GM18868 (cell line): ENCODE data around the gene GNG7.
"Not testable (repeated sequence)": the region's sequence is repeated elsewhere in the genome, so short reads cannot be mapped to it uniquely, and the experiment has no call there.

ENCODE experiments used
- ATAC-seq: cut with Tn5 transposase; IDR thresholded peaks from one replicate; pipeline ENCODE4 v1.9.1; 2021; ENCODE audit warnings: mild to moderate bottlenecking, moderate library complexity; ENCODE audit not compliant: unreplicated experiment

The GNG7 gene

DNA sequence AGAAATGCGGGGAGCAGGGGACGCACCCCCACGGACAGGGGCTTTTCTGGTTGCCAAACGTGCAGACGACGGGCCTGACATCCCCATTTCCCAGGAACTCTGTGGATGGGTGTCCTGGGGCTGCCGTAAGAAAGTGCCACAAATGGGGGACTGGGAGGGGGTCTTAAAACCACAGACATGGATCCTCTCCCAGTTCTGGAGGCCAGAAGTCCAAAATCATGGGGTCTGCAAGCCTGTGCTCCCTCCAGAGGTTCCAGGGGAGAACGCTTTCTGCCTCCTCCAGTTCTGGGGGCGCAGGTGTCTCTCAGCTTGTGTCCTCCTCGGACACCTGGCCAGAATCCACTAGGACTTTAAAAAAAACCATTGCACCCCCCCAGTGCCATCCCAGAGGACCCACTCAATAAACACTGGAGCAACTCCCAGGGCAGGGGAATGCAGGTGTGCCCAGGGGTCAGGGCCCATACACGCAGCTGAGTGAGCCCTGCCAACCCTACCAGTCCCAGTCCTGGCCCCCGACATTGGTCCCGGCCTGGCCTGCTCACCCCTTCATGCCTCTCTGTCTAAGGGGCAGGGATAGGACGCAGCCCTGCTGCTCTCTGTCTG, 122.7 kb downstream of the GNG7 start:
- no peak for ATAC-seq

- no peak for ATAC-seq
Observed at GRCh38 chr19:2578901-2579677, 123.4 kb downstream of the GNG7 start.

DNA sequence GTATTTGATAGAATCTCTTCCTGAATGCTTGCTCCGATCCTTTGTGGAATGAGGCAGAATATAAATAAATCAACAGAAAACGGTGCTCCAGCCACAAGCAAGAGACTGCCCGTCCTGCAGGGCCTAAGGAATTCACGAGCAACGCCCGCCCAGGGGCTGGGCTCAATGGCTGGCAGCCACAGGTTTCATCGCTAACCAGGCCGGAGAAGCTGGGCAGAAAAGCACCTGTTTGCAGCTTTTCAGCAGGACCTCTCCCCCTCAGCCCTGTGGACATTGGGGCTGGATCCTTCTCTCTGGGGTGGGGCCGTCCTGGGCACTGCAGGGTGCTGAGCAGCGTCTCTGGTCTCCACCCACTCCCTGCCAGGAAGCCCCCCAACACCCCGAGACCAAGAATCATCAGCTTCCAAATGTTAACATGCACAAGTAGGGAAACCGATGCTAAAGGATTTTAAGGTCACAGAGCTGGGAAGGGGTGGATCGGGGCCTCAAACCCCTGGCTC, 124.1 kb downstream of the GNG7 start:
- ATAC-seq = no peak

DNA sequence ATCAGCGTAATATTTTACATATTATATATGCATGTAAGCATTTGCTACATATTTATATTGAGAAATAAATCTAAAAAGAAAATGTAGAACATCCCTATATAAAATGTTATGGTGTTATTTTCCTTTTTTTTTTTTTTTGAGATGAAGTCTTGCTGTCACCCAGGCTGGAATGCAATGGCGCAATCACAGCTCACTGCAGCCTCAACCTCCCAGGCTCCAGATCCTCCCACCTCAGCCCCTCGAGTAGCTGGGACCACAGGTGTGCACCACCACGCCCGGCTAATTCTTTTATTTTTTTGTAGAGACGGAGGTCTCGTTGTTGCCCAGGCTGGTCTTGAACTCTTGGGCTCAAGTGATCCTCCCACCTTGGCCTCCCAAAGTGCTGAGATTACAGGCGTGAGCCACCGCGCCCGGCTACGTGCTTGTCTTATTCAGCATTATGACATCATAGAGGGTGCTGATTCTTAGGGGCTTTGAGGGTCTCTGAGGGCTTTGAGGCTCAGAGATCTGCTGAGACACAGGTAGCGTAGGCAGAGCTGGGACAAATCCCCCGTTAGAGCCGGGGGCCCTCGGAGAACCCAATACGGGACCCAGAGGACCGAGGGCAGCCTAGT, 124.7 kb downstream of the GNG7 start:
- ATAC-seq = no peak

GRCh38 chr19:2575734-2576481, 126.6 kb downstream of the GNG7 start:
- no peak for ATAC-seq

GRCh38 chr19:2574971-2575630, 127.4 kb downstream of the GNG7 start:
- ATAC-seq = no peak

DNA sequence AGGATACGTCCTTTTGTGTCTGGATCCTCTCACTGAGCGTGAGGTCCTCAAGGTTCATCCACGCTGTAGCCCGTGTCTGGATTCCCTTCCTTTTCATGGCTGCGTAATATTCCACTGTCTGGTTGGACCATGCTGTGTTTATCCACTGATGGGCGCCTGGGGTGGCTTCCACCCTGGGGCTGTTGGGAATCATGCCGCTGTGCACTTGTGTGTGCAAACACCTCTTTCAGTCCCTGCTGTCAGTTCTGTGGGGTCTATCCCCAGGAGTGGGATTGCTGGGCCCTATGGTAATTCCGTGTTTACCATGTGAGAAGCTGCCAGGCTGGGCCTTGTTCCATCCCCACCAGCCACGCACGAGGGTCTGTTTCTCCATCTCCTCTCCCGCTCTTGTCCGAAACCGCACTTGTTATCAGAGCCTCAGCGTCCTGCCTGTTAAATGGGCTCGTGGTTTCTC, 128.0 kb downstream of the GNG7 start:
- no peak for ATAC-seq

DNA sequence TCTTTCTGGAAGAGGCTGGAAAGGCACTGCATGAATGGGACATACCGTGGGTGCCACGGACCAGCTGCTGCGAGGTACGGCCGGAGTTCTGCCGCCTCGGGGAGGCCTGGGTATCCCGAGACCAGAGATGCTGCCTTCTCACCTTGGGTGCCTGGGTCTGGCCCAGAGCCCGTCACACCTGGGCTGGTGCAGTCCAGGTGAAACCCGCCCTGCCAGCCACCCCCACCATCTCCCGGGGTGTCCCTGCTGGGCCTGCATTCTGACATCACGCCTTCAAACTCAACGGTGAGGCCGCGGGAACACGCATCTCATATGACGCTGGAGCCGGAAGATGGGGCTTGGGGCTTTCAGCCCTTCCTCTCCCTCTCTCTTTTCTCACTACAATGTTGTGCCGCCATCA, 128.6 kb downstream of the GNG7 start:
- no peak for ATAC-seq

DNA sequence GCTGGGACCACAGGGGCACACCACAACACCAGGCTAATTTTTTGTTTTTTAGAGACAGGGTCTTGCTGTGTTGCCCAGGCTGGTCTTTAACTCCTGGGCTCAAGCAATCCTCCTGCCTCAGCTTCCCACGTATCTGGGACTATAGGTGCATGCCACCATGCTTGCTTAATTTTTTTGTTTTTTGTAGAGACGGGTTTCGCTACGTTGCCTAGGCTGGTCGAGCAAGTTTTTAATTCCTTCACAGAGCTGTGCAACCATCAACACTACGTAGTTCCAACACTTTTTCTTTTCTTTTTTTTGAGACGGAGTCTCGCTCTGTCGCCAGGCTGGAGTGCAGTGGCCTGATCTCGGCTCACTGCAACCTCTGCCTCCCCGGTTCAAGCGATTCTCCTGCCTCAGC, 130.3 kb downstream of the GNG7 start:
- ATAC-seq = not testable (repeated sequence)

GRCh38 chr19:2569596-2570465, 132.7 kb downstream of the GNG7 start:
- no peak for ATAC-seq

DNA sequence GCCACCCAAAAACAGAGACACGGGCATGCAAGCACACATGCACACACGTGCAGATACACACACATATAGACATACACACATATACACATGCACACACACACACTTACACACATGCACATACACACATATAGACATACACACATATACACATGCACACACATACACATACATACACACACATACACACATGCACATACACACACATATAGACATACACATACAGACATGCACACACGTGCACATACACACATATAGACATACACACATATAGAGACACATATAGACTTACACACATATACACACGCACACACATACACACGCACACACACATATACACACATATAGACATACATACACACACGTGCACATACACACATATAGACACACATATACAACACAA, 134.5 kb downstream of the GNG7 start:
- no peak for ATAC-seq

DNA sequence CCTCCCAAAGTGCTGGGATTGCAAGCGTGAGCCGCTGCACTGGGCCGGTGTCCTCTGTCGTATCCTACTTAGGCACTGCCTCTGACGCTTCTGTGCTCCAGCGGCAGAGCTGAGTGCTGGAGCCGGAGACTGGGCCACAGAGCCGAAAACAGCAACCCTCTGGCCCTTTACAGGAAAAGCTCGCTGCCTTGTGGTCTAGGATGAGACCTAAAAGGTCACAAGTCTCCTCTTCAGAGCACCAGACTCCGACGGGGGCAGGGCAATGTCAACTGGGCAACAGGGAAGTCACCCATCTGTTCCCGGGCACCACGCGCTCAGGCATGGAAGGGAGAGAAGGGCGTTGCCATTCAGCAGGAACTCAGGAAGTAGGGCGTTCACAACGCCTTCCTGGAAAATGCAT, 134.9 kb downstream of the GNG7 start:
- ATAC-seq = no peak

- ATAC-seq = not testable (repeated sequence)
Observed at GRCh38 chr19:2563546-2563945, 138.9 kb downstream of the GNG7 start.

- peak; percentile 79 for ATAC-seq
Observed at GRCh38 chr19:2561895-2562294, 140.6 kb downstream of the GNG7 start.

DNA sequence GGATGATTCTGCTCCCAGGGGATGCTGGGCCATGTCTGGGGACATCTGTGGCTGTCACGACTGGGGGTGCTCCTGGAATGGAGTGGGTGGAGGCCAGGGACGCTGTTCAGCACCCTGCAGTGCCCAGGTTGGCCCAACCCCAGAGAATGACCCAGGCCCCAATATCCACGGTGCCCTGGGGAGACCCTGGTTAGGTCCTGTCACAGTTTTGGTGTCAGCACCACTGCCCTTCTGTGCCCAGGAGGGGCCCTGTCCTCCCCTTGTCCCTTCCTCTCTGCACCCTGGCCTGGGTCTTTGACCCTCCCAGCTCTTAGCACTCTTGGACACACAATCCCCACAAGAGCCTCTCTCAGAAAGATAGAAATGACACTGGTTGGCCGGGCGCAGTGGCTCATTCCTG, 141.3 kb downstream of the GNG7 start:
- ATAC-seq = no peak

- no peak for ATAC-seq
Observed at GRCh38 chr19:2560369-2560768, 142.1 kb downstream of the GNG7 start.

DNA sequence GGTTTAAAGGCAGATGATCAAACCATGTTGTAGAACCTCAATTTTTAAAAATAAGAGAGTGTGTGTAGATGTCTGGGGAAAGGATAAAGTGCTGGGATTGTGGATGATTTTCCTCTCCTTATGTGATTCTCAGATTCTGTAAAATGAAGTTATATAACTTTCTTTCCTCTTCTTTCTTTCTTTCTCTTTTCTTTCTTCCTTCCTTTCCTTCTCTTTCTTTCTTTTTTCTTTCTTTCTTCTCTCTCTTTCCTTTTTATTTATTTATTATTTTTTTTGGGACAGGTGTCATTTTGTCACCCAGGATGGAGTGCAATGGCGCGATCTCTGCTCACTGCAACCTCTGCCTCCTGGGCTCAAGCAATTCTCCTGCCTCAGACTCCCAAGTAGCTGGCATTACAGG, 144.0 kb downstream of the GNG7 start:
- no peak for ATAC-seq

- ATAC-seq = not testable (repeated sequence)
Observed at GRCh38 chr19:2558131-2558530, 144.4 kb downstream of the GNG7 start.

DNA sequence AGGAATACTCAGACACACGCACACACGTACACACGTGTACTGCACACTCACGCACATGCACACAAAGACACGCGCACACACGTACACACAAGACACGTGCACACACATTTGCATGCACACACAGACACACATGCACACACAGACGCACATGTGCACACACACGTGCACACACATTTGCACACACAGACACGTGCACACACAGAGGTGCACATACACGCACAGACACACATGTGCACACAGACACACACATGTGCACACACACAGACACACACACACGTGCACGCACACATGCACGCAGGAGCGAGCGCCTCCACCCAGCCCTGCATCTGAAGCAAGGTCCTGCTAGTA, 145.4 kb downstream of the GNG7 start:
- no peak for ATAC-seq
